GM19452 (cell line): ENCODE measurements around the gene ZNF83.
"Not testable (repeated sequence)": the region's sequence is repeated elsewhere in the genome, so short reads cannot be mapped to it uniquely, and the experiment has no call there.

Source experiments
- ATAC-seq: cut with Tn5 transposase; IDR thresholded peaks from one replicate; pipeline ENCODE4 v1.9.1; 2021; ENCODE audit not compliant: unreplicated experiment

Gene ZNF83

GRCh38 chr19:52640916-52641315 is 2.8 kb upstream of the ZNF83 start:
- ATAC-seq: no peak

GRCh38 chr19:52639996-52640395 is 1.8 kb upstream of the ZNF83 start:
- no peak for ATAC-seq

- peak; percentile 29 for ATAC-seq
These were observed 446 bp upstream of the ZNF83 start for GRCh38 chr19:52638601-52639000.

GRCh38 chr19:52635786-52636570 is 2.2 kb downstream of the ZNF83 start:
- ATAC-seq: no peak

GRCh38 chr19:52627441-52627840 is 10.7 kb downstream of the ZNF83 start:
- not testable (repeated sequence) for ATAC-seq

GRCh38 chr19:52626915-52627314 is 11.2 kb downstream of the ZNF83 start:
- no peak for ATAC-seq

- no peak for ATAC-seq
These were observed 15.9 kb downstream of the ZNF83 start for GRCh38 chr19:52622261-52622660.

GRCh38 chr19:52621376-52621775 is 16.8 kb downstream of the ZNF83 start:
- no peak for ATAC-seq

GRCh38 chr19:52613299-52613906 is 24.8 kb downstream of the ZNF83 start:
- no peak for ATAC-seq

GRCh38 chr19:52603558-52604207 is 34.5 kb downstream of the ZNF83 start:
- no peak for ATAC-seq

- ATAC-seq: no peak
These were observed 35.2 kb downstream of the ZNF83 start for GRCh38 chr19:52602941-52603340.

GRCh38 chr19:52601974-52602366 is 36.2 kb downstream of the ZNF83 start:
- ATAC-seq: not testable (repeated sequence)

- peak; percentile 94 for ATAC-seq
These were observed 36.9 kb downstream of the ZNF83 start for GRCh38 chr19:52601025-52601973.

- ATAC-seq: no peak
These were observed 37.5 kb downstream of the ZNF83 start for GRCh38 chr19:52600639-52601024.

GRCh38 chr19:52599241-52599640 is 38.9 kb downstream of the ZNF83 start:
- ATAC-seq: no peak

GRCh38 chr19:52593441-52593840 is 44.7 kb downstream of the ZNF83 start:
- ATAC-seq: not testable (repeated sequence)

GRCh38 chr19:52592301-52592700 is 45.9 kb downstream of the ZNF83 start:
- ATAC-seq: no peak

GRCh38 chr19:52590728-52591127 is 47.4 kb downstream of the ZNF83 start:
- ATAC-seq: no peak

GRCh38 chr19:52585604-52586003 is 52.6 kb downstream of the ZNF83 start:
- no peak for ATAC-seq

- no peak for ATAC-seq
These were observed 53.3 kb downstream of the ZNF83 start for GRCh38 chr19:52584736-52585440.
